Naive B cell (primary cell): ENCODE data around the gene DAAM2. TPM values are rescaled to one million over a fixed set of nuclear protein-coding genes. Genes with fewer than 3 reads are reported as not detected.

Source experiments
- ATAC-seq, 2 donors: fragments of 150-1000 bp; cut with Tn5 transposase; 2 replicates each; pipeline ENCODE4 v1.10.0; 2021; ENCODE audit warnings: low read depth in 2 of 2, mild to moderate bottlenecking in 2 of 2, moderate library complexity in 2 of 2
- DNase-seq: peaks from one replicate; pipeline ENCODE4 v3.0.0; 2022
- H3K27ac Mint-ChIP-seq, 6 donors: one replicate each; pipeline ENCODE4 v1.8.0; 2020 to 2022; ENCODE audit warnings: mild to moderate bottlenecking in 6 of 6, mixed read lengths in 6 of 6, moderate library complexity in 5 of 6, inconsistent platforms in 2 of 6
- H3K27me3 Mint-ChIP-seq, 3 donors: one replicate each; pipeline ENCODE4 v1.8.0; 2021 to 2022; ENCODE audit warnings: mixed read lengths in 3 of 3, mild to moderate bottlenecking in 1 of 3
- H3K36me3 Mint-ChIP-seq, 2 donors: one replicate each; pipeline ENCODE4 v1.8.0; 2020 to 2022; ENCODE audit warnings: mixed read lengths in 2 of 2, inconsistent platforms in 1 of 2, mild to moderate bottlenecking in 1 of 2
- H3K4me1 Mint-ChIP-seq, 3 donors: one replicate each; pipeline ENCODE4 v1.8.0; 2020 to 2022; ENCODE audit warnings: mixed read lengths in 3 of 3, inconsistent platforms in 1 of 3, mild to moderate bottlenecking in 1 of 3, moderate library complexity in 1 of 3
- H3K4me3 Mint-ChIP-seq, 8 donors: one replicate each; pipeline ENCODE4 v1.8.0; 2020 to 2022; ENCODE audit warnings: mild to moderate bottlenecking in 8 of 8, mixed read lengths in 8 of 8, moderate library complexity in 8 of 8, inconsistent platforms in 2 of 8
- H3K9me3 Mint-ChIP-seq, 7 donors: one replicate each; pipeline ENCODE4 v1.8.0; 2020 to 2022; ENCODE audit warnings: mixed read lengths in 7 of 7, mild to moderate bottlenecking in 5 of 7, inconsistent platforms in 2 of 7, moderate library complexity in 1 of 7
- polyA plus RNA-seq, 6 donors: library from polyadenylated mRNA; unstranded; fragments of 300-500 nt; fragmentation: Illumina TruSeq; gene quantifications; one replicate each; pipeline ENCODE4 v1.2.3, GENCODE V29; 2021; ENCODE audit warnings: low read depth in 6 of 6

DAAM2 gene
- polyA plus RNA-seq, 6 donors from 2014 or later, result not detected

DNA sequence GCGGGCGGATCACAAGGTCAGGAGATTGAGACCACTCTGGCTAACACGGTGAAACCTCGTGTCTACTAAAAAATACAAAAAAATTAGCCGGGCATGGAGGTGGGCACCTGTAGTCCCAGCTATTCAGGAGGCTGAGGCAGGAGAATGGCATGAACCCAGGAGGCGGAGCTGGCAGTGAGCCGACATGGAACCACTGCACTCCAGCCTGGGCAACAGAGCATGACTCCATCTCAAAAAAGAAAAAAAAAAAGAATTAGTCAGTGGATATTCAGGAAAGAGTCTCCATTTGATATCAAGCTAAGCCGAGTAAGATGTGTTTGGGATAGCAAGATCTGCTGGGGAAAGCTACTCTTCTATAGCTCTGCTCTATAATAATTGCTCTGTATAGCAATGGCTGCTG lies 101.1 kb downstream of the DAAM2 start:
- peaks cover 21 to 31% (median 31%) of the 10 kb centered on the region in 3 donors for H3K27me3 Mint-ChIP-seq

GRCh38 chr6:39896701-39897100 lies 104.5 kb downstream of the DAAM2 start:
- DNase-seq (no peak), ATAC-seq (no peak)
- peaks cover 0 to 3% (median 0%) of the 10 kb centered on the region in 7 donors for H3K9me3 Mint-ChIP-seq
- peaks cover 23 to 29% (median 24%) of the 10 kb centered on the region in 3 donors for H3K27me3 Mint-ChIP-seq
- no peaks in the 10 kb centered on the region for H3K36me3 Mint-ChIP-seq
- peak overlapping the region in 1 of 8 donors; percentile 76 for H3K4me3 Mint-ChIP-seq
- H3K4me1 Mint-ChIP-seq, result peaks cover 0 to 12% (median 7%) of the 10 kb centered on the region in 3 donors
- peak overlapping the region in 1 of 6 donors; percentile 68 for H3K27ac Mint-ChIP-seq

More for the DNA sequence above, 101.1 kb downstream of the DAAM2 start:
- Mint-ChIP-seq H3K4me1 (peaks cover 0 to 12% (median 7%) of the 10 kb centered on the region in 3 donors), H3K4me3 (no peak overlapping the region), H3K36me3 (no peaks in the 10 kb centered on the region), H3K9me3 (no peaks in the 10 kb centered on the region), H3K27ac (no peak overlapping the region)
- DNase-seq (no peak), ATAC-seq (no peak)

- Mint-ChIP-seq H3K36me3 (no peaks in the 10 kb centered on the region), H3K4me1 (peaks cover 0 to 12% (median 7%) of the 10 kb centered on the region in 3 donors), H3K27me3 (peaks cover 22 to 29% (median 26%) of the 10 kb centered on the region in 3 donors), H3K9me3 (peaks cover 0 to 3% (median 0%) of the 10 kb centered on the region in 7 donors), H3K27ac (no peak overlapping the region), H3K4me3 (no peak overlapping the region)
- no peak for ATAC-seq
- DNase-seq, result no peak
These were observed 105.5 kb downstream of the DAAM2 start for GRCh38 chr6:39897698-39898097.

DNA sequence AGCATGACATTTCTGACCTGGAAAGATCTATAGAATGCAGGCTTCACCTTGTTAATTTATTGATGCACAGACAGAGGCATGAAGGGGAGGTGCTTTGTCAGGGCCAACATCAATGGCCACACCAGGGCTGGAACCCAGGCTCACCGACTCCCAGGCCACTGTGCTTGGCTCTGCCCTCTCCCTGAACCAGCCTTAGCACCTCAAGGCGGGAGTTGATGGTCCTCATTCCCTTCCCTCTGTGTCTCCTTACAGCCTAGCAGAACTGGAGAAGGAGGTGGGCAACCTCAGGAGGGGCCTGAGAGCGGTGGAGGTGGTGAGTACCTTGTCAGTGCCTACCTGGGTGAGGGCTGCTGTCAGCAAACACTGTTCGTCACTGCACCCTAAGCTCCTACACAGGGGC lies 106.4 kb downstream of the DAAM2 start:
- DNase-seq, result no peak
- Mint-ChIP-seq H3K9me3 (peaks cover 0 to 3% (median 0%) of the 10 kb centered on the region in 7 donors), H3K27ac (no peak overlapping the region), H3K36me3 (no peaks in the 10 kb centered on the region), H3K4me3 (no peak overlapping the region), H3K4me1 (peaks cover 0 to 12% (median 7%) of the 10 kb centered on the region in 3 donors), H3K27me3 (peaks cover 22 to 35% (median 33%) of the 10 kb centered on the region in 3 donors)
- ATAC-seq, result no peak

GRCh38 chr6:39899554-39900295 lies 107.5 kb downstream of the DAAM2 start:
- DNase-seq, result no peak
- Mint-ChIP-seq H3K4me1 (peaks cover 0 to 12% (median 7%) of the 10 kb centered on the region in 3 donors), H3K27ac (no peak overlapping the region), H3K9me3 (peaks cover 0 to 3% (median 0%) of the 10 kb centered on the region in 7 donors), H3K27me3 (peaks cover 22 to 35% (median 34%) of the 10 kb centered on the region in 3 donors), H3K4me3 (no peak overlapping the region), H3K36me3 (no peaks in the 10 kb centered on the region)
- ATAC-seq, result no peak

DNA sequence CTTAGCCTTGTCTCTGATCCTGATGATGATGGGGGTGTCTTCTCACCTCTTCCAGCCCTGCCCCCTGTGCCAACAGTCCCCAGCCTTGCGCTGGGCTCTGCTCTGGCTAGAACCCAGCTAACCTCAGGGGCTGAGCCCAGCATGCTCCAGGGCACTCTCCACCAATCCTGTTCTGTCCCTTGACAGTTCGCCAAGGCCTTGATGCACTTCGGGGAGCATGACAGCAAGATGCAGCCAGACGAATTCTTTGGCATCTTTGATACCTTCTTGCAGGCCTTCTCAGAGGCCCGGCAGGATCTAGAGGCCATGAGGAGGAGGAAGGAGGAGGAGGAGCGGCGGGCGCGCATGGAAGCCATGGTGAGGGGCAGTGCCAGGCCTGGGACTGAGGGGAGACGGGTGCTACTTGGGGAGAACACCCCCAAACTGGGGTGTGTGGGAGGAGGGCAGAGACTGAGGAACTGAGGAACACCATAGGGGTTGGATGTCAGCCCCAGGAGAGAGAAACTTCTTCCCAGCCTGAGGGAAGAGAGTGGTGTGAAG lies 109.0 kb downstream of the DAAM2 start:
- Mint-ChIP-seq H3K36me3 (no peaks in the 10 kb centered on the region), H3K27ac (no peak overlapping the region), H3K4me1 (peaks cover 0 to 12% (median 7%) of the 10 kb centered on the region in 3 donors), H3K4me3 (no peak overlapping the region), H3K27me3 (peaks cover 22 to 44% (median 40%) of the 10 kb centered on the region in 3 donors), H3K9me3 (peaks cover 0 to 3% (median 0%) of the 10 kb centered on the region in 7 donors)
- ATAC-seq (no peak), DNase-seq (no peak)

DNA sequence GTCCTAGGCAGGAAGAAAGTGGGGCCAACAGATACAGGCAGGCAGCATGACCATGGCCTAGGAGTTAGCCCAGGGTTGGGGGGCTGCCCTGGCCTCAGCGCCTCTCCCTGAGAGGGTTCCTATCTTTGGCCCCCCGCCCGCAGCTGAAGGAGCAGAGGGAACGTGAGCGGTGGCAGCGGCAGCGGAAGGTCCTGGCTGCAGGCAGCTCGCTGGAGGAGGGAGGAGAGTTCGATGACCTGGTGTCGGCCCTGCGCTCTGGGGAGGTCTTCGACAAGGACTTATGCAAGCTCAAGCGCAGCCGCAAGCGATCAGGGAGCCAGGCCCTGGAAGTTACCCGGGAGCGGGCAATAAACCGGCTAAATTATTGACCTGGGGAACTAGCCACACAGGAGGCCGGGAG lies 109.5 kb downstream of the DAAM2 start:
- Mint-ChIP-seq H3K4me1 (peaks cover 0 to 12% (median 7%) of the 10 kb centered on the region in 3 donors), H3K9me3 (peaks cover 0 to 3% (median 0%) of the 10 kb centered on the region in 7 donors), H3K27me3 (peaks cover 22 to 44% (median 39%) of the 10 kb centered on the region in 3 donors), H3K36me3 (no peaks in the 10 kb centered on the region), H3K4me3 (peak overlapping the region in 1 of 8 donors; percentile 16), H3K27ac (no peak overlapping the region)
- ATAC-seq, result no peak
- no peak for DNase-seq

GRCh38 chr6:39902136-39902535 lies 110.0 kb downstream of the DAAM2 start:
- H3K9me3 Mint-ChIP-seq, result peaks cover 0 to 3% (median 0%) of the 10 kb centered on the region in 7 donors
- H3K4me3 Mint-ChIP-seq, result no peak overlapping the region
- no peak overlapping the region for H3K27ac Mint-ChIP-seq
- H3K4me1 Mint-ChIP-seq, result peaks cover 0 to 11% (median 7%) of the 10 kb centered on the region in 3 donors
- DNase-seq (no peak), ATAC-seq (no peak)
- peaks cover 20 to 39% (median 34%) of the 10 kb centered on the region in 3 donors for H3K27me3 Mint-ChIP-seq
- H3K36me3 Mint-ChIP-seq, result no peaks in the 10 kb centered on the region

DNA sequence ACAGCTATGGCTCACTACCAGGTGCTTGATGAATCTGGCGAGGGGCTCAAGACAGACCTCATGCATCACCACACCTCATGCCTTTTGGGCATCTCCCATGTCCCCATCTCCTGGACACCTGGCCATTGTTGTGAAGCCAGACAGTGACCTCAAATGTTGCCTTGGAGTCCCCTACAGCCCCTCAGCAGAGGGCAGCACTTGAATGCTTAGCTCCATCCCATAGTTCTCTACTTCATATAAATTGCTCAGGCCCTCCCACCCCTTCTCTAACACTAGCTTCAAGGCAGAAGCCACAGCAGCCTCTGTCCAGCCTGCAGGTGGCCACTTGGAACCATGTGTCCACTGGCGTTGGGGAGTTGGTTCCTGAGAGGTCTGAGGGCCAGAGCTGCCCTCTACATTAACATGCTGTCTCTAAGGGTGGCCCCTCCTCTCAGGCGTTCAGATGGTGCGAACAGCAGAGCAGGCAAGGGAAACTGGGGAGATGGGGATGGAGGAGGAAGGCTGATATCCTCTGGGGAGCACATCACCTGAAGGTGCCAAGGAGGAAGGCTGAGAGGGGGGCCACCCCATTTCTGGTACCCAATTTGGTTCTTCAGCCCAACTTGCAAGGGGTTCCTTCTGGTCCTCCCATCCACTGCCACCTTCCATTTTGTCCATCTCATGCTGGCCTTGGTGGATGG lies 110.8 kb downstream of the DAAM2 start:
- Mint-ChIP-seq H3K36me3 (no peaks in the 10 kb centered on the region), H3K9me3 (peaks cover 0 to 3% (median 0%) of the 10 kb centered on the region in 7 donors), H3K4me1 (peaks cover 0 to 4% (median 3%) of the 10 kb centered on the region in 3 donors), H3K27me3 (peaks cover 19 to 34% (median 26%) of the 10 kb centered on the region in 3 donors), H3K4me3 (no peak overlapping the region), H3K27ac (peak overlapping the region in 1 of 6 donors; percentile 65)
- DNase-seq (no peak), ATAC-seq (no peak)

- H3K27ac Mint-ChIP-seq, result no peak overlapping the region
- peaks cover 11 to 39% (median 26%) of the 10 kb centered on the region in 3 donors for H3K27me3 Mint-ChIP-seq
- no peaks in the 10 kb centered on the region for H3K36me3 Mint-ChIP-seq
- ATAC-seq, result no peak
- no peak overlapping the region for H3K4me3 Mint-ChIP-seq
- no peak for DNase-seq
- no peaks in the 10 kb centered on the region for H3K4me1 Mint-ChIP-seq
- H3K9me3 Mint-ChIP-seq, result peaks cover 0 to 3% (median 0%) of the 10 kb centered on the region in 7 donors
These were observed 111.5 kb downstream of the DAAM2 start for GRCh38 chr6:39903656-39904055.

DNA sequence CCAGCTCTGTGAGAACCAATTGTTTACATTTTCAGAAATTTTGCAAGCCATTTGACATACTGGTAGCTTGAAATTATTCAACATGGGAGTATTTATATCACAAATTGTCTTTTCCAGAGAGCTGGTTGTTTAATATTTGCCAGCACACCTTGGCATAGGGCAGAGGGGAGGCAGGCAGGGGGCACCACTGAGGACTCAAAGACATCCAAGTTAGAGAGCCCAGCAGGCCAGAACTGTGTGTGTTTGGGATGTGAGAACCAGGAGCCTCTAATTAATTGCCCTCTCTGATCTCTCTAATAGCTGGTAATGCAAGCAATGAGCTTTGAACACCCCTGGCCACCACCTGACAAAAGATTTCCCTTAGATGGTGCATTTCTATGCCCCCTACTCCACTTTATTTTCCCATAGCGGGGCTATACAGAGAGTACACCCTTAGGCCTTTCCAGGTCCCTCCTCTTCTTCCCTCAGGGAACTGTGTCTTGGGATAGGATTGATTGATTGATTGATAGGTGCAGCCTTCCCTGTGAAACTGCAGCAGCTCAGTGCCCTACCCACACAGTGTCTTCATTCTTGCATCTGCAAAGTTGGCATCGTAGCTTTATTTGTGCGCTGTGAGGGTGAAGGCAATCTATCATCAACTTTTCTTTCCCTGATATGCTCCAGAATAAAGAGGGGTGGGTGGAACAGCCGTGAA lies 112.9 kb downstream of the DAAM2 start:
- DNase-seq (no peak), ATAC-seq (no peak)
- Mint-ChIP-seq H3K27ac (no peak overlapping the region), H3K27me3 (peaks cover 10 to 42% (median 26%) of the 10 kb centered on the region in 3 donors), H3K36me3 (no peaks in the 10 kb centered on the region), H3K9me3 (no peaks in the 10 kb centered on the region), H3K4me1 (no peaks in the 10 kb centered on the region), H3K4me3 (no peak overlapping the region)

DNA sequence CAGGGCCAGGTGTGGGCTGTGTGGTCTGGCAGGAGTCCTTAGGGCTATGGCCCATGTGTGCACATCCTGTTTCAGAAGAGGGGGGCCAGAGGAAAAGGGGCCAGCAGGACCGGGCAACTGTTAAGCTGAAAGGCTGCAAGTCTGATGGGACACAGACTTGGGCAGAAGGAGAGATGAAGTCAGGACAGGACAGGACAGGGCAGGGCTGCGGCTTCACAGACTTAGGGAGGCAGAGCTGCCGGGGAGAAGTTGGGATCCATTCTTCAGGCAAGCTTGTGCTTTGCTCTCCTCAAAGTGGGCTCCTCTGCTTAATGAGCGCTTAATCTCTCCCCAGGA lies 113.4 kb downstream of the DAAM2 start:
- no peak overlapping the region for H3K4me3 Mint-ChIP-seq

DNA sequence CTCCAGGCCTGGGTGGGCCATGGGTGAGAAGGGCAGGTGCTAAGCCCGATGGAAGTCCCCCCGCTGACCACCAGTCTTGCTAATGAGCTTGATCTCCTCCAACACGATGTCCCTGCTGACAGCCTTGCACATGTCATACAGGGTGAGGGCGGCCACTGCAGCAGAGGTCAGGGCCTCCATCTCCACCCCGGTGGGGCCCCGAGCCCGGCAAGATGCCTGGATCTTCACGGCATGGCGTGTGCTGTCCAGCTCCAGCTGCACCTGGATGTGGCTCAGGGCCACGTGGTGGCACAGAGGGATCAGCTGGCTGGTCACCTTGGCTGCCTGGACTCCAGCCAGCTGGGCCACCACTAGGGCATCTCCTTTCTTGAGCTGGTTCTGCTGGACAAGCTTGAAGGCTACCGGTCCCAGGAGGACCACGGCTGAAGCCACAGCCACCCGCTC lies 114.2 kb downstream of the DAAM2 start:
- DNase-seq, result no peak
- no peak for ATAC-seq
- no peaks in the 10 kb centered on the region for H3K9me3 Mint-ChIP-seq
- H3K27me3 Mint-ChIP-seq, result peaks cover 5 to 38% (median 24%) of the 10 kb centered on the region in 3 donors
- no peaks in the 10 kb centered on the region for H3K4me1 Mint-ChIP-seq
- H3K27ac Mint-ChIP-seq, result no peak overlapping the region
- no peaks in the 10 kb centered on the region for H3K36me3 Mint-ChIP-seq
- no peak overlapping the region for H3K4me3 Mint-ChIP-seq

More for the DNA sequence above, 113.4 kb downstream of the DAAM2 start:
- ATAC-seq (no peak), DNase-seq (no peak)
- H3K27ac Mint-ChIP-seq, result no peak overlapping the region
- no peaks in the 10 kb centered on the region for H3K9me3 Mint-ChIP-seq
- no peaks in the 10 kb centered on the region for H3K36me3 Mint-ChIP-seq
- H3K4me1 Mint-ChIP-seq, result no peaks in the 10 kb centered on the region
- H3K27me3 Mint-ChIP-seq, result peaks cover 5 to 42% (median 26%) of the 10 kb centered on the region in 3 donors
